A673 (cell line): ENCODE data around the gene SLC5A1. TPM values are rescaled to one million over a fixed set of nuclear protein-coding genes. Genes with fewer than 3 reads are reported as not detected.

ENCODE experiments used
- Bru-seq: library from RNA; stranded (reverse); fragments of 400-500 nt; gene quantifications from one replicate; lab custom pipeline; 2021; lab: Mats Ljungman, UMichigan
- BruChase-seq, 2 experiments: library from RNA; stranded (reverse); fragments of 400-500 nt; gene quantifications; one replicate each; lab custom pipeline; 2021; lab: Mats Ljungman, UMichigan
- BruUV-seq: library from RNA; stranded (reverse); fragments of 400-500 nt; replicated peaks from 2 replicates; lab custom pipeline; 2021; lab: Mats Ljungman, UMichigan
- CTCF ChIA-PET: fragments of 300-600 bp; sonication (Branson Sonifier 250); formaldehyde crosslinking; loops from one replicate; lab custom pipeline; 2022; ENCODE audit warnings: antibody characterized with exemption; lab: Charles Lee
- POLR2A ChIA-PET: fragments of 300-600 bp; sonication (Branson Sonifier 250); formaldehyde crosslinking; loops from one replicate; lab custom pipeline; 2022; ENCODE audit warnings: antibody characterized with exemption; ENCODE audit not compliant: low non-redundant PET; lab: Charles Lee
- DNase-seq: peaks from one replicate; pipeline ENCODE4 v3.0.0-alpha.2; 2015; ENCODE audit warnings: low spot score
- H3K27ac ChIP-seq: fragments of 200-600 bp; sonication (generic); 2 replicates; pipeline ENCODE4 v1.5.1; 2016; ENCODE audit warnings: mixed run types, low read depth, mild to moderate bottlenecking, mixed read lengths, antibody characterized with exemption, low read length; ENCODE audit not compliant: poor library complexity, severe bottlenecking
- H3K27me3 ChIP-seq: fragments of 200-600 bp; sonication (generic); replicated peaks from 2 replicates; pipeline ENCODE4 v1.6.1; 2017; ENCODE audit warnings: mixed run types, low read depth, mild to moderate bottlenecking, mixed read lengths, antibody characterized with exemption, low read length; ENCODE audit not compliant: insufficient read depth, poor library complexity
- H3K36me3 ChIP-seq: fragments of 200-600 bp; sonication (generic); 2 replicates; pipeline ENCODE4 v1.6.1; 2016; ENCODE audit warnings: mixed run types, mild to moderate bottlenecking, mixed read lengths, antibody characterized with exemption, low read length; ENCODE audit not compliant: insufficient read depth, poor library complexity, severe bottlenecking
- H3K4me1 ChIP-seq: fragments of 200-600 bp; sonication (generic); 2 replicates; pipeline ENCODE4 v1.6.1; 2017; ENCODE audit warnings: mixed run types, mild to moderate bottlenecking, mixed read lengths, antibody characterized with exemption, low read length; ENCODE audit not compliant: insufficient read depth, poor library complexity, severe bottlenecking
- H3K4me3 ChIP-seq: fragments of 200-600 bp; sonication (generic); 2 replicates; pipeline ENCODE4 v1.5.1; 2016; ENCODE audit warnings: low read depth, mixed run types, mild to moderate bottlenecking, mixed read lengths, low read length; ENCODE audit not compliant: poor library complexity, severe bottlenecking
- H3K9me3 ChIP-seq: fragments of 200-600 bp; sonication (generic); 2 replicates; pipeline ENCODE4 v1.6.1; 2016; ENCODE audit warnings: mixed run types, low read depth, mild to moderate bottlenecking, mixed read lengths, antibody characterized with exemption, low read length; ENCODE audit not compliant: poor library complexity, severe bottlenecking
- EZH2 ChIP-seq: fragments of 200-600 bp; sonication (generic); IDR thresholded peaks from 2 replicates; pipeline ENCODE4 v1.6.1; 2017; ENCODE audit warnings: borderline replicate concordance, low read depth, mild to moderate bottlenecking, mixed read lengths, antibody characterized with exemption, low read length; ENCODE audit not compliant: poor library complexity, severe bottlenecking
- intact Hi-C: fragments of 100-400 bp; cut with micrococcal nuclease; formaldehyde crosslinking; loops from one replicate; pipeline ENCODE4 v1.10.0; 2022; ENCODE audit not compliant: unreplicated experiment
- long read RNA-seq: library from polyadenylated mRNA; stranded (forward); transcript quantifications from one replicate; pipeline ENCODE4 v2.0.0, GENCODE V29; 2022
- total RNA-seq: library from RNA; stranded (reverse); gene quantifications from 2 replicates; pipeline ENCODE4 v1.2.3, GENCODE V29; 2021
- TF ChIP-seq, protein P1 (sequence below): fragments of 300-800, 200-600 bp; sonication (generic); conservative IDR thresholded peaks from 2 replicates; pipeline ENCODE4 v1.5.1; 2017; ENCODE audit warnings: low read depth, mild to moderate bottlenecking, antibody characterized with exemption, low read length, moderate library complexity, mixed read lengths

Gene SLC5A1
- total RNA-seq (not detected in 2 replicates), Bru-seq, nascent RNA (percentile 4 among the genes with signal in this experiment), BruChase-seq, experiment 1, labeled RNA remaining after a 2-hour chase (percentile 5 among the genes with signal in this experiment), BruChase-seq, experiment 2, labeled RNA remaining after a 6-hour chase (percentile 1 among the genes with signal in this experiment)
- long read RNA-seq, result 0 reads

DNA sequence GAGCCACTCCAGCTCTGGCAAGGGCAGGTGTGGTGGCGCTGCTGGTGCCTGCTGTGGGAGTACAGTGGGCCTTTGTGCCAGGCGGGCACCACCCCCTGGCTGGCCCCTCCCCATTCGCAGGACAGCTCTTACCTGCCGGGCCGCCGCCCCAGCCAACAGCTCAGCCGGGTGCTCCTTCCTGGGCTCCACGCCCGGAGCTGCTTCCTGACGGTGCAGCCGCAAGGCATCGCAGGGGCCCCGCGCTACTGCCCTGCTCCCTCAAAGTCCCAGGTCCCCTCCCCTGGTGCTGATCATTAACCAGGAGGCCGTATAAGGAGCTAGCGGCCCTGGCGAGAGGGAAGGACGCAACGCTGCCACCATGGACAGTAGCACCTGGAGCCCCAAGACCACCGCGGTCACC, at the start of gene SLC5A1:
Gene SLC5A1 (plus strand): TSS at position 338 of the 400 bp plus-strand sequence. CDS start 21 bp downstream, at position 359.
- DNase-seq, result no peak
- Histone ChIP-seq H3K36me3 (no peaks in the 10 kb centered on the region), H3K4me1 (no peaks in the 10 kb centered on the region), H3K4me3 (no peak within 1 kb of the TSS), H3K9me3 (no peaks in the 10 kb centered on the region), H3K27ac (no peak within 1 kb of the TSS), H3K27me3 (peaks cover 33% of the 10 kb centered on the region)
- POLR2A ChIA-PET, result no interaction called here
- CTCF ChIA-PET, result no interaction called here
- intact Hi-C loops, result no loop called here
- no peak for TF ChIP-seq EZH2
- no TSS peak for BruUV-seq

- DNase-seq, result peak; percentile 25
- Histone ChIP-seq H3K4me3 (no peak overlapping the region), H3K36me3 (no peaks in the 10 kb centered on the region), H3K4me1 (no peaks in the 10 kb centered on the region), H3K27ac (no peak overlapping the region), H3K9me3 (no peaks in the 10 kb centered on the region), H3K27me3 (peaks cover 3% of the 10 kb centered on the region)
- no TSS peak for BruUV-seq
- TF ChIP-seq, protein P1, sequence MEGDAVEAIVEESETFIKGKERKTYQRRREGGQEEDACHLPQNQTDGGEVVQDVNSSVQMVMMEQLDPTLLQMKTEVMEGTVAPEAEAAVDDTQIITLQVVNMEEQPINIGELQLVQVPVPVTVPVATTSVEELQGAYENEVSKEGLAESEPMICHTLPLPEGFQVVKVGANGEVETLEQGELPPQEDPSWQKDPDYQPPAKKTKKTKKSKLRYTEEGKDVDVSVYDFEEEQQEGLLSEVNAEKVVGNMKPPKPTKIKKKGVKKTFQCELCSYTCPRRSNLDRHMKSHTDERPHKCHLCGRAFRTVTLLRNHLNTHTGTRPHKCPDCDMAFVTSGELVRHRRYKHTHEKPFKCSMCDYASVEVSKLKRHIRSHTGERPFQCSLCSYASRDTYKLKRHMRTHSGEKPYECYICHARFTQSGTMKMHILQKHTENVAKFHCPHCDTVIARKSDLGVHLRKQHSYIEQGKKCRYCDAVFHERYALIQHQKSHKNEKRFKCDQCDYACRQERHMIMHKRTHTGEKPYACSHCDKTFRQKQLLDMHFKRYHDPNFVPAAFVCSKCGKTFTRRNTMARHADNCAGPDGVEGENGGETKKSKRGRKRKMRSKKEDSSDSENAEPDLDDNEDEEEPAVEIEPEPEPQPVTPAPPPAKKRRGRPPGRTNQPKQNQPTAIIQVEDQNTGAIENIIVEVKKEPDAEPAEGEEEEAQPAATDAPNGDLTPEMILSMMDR, result peak; percentile 33; the same call in 1 of the 2 replicates
- TF ChIP-seq EZH2, result no peak
- ChIA-PET CTCF (interaction anchor here (0.6 kb wide), 5 partner anchors 20 to 330 kb away, joined by 3 to 4 read pairs (median 3); no protein-coding TSS in a partner anchor), POLR2A (no interaction called here)
- intact Hi-C loops, result no loop called here
Observed at GRCh38 chr22:31995046-31995445, 48.0 kb upstream of the SLC5A1 start.

DNA sequence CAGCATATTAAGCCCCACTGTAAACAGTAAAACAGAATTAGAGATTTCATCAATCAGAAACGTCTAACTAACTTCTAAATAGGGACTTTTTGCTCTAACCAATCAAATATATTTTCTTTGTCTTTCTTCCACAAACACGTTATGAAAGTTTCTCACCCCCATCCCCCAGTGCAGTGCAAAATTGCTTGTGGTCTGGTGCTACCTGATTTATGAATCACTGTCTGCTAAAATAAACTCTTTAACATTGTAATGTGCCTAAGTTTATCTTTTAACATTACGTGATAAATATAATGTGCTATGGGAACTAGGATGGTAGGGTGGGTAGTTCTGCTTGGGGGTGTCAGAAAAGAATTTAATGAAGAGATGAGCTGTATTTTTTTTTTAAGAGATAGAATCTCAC, 47.3 kb upstream of the SLC5A1 start:
- intact Hi-C loops, result no loop called here
- no peak for TF ChIP-seq EZH2
- TF ChIP-seq, protein P1, result no peak
- Histone ChIP-seq H3K4me1 (no peaks in the 10 kb centered on the region), H3K27me3 (no peaks in the 10 kb centered on the region), H3K4me3 (no peak overlapping the region), H3K9me3 (no peaks in the 10 kb centered on the region), H3K27ac (no peak overlapping the region), H3K36me3 (no peaks in the 10 kb centered on the region)
- ChIA-PET POLR2A (no interaction called here), CTCF (no interaction called here)
- BruUV-seq, result no TSS peak
- no peak for DNase-seq
